AG04449 (cell line): ENCODE measurements around the gene REST.

Source experiments
- CTCF ChIA-PET: fragments of 350-600 bp; formaldehyde crosslinking; extraction: SDS; loops from one replicate; lab custom pipeline; 2021; ENCODE audit warnings: antibody characterized with exemption; lab: Yijun Ruan, JAX
- POLR2A ChIA-PET: fragments of 400-600, 350-600 bp; formaldehyde crosslinking; extraction: SDS; loops from one replicate; lab custom pipeline; 2020; ENCODE audit warnings: antibody characterized with exemption, inconsistent platforms; lab: Yijun Ruan, JAX
- DNase-seq: peaks from one replicate; pipeline ENCODE4 v3.0.0-alpha.2; 2010; ENCODE audit warnings: low read depth, low spot score
- H3K4me3 ChIP-seq: 2 replicates; pipeline ENCODE4 v1.5.1; 2011; ENCODE audit warnings: low read depth, mild to moderate bottlenecking, control low read depth, low read length
- TF ChIP-seq, protein P1 (sequence below): IDR thresholded peaks from one replicate; pipeline ENCODE4 v1.5.1; 2011; ENCODE audit warnings: mild to moderate bottlenecking, moderate library complexity, low read length, control low read depth, inconsistent platforms; ENCODE audit not compliant: insufficient read depth; ENCODE audit errors: missing control alignments

Gene REST, protein sequence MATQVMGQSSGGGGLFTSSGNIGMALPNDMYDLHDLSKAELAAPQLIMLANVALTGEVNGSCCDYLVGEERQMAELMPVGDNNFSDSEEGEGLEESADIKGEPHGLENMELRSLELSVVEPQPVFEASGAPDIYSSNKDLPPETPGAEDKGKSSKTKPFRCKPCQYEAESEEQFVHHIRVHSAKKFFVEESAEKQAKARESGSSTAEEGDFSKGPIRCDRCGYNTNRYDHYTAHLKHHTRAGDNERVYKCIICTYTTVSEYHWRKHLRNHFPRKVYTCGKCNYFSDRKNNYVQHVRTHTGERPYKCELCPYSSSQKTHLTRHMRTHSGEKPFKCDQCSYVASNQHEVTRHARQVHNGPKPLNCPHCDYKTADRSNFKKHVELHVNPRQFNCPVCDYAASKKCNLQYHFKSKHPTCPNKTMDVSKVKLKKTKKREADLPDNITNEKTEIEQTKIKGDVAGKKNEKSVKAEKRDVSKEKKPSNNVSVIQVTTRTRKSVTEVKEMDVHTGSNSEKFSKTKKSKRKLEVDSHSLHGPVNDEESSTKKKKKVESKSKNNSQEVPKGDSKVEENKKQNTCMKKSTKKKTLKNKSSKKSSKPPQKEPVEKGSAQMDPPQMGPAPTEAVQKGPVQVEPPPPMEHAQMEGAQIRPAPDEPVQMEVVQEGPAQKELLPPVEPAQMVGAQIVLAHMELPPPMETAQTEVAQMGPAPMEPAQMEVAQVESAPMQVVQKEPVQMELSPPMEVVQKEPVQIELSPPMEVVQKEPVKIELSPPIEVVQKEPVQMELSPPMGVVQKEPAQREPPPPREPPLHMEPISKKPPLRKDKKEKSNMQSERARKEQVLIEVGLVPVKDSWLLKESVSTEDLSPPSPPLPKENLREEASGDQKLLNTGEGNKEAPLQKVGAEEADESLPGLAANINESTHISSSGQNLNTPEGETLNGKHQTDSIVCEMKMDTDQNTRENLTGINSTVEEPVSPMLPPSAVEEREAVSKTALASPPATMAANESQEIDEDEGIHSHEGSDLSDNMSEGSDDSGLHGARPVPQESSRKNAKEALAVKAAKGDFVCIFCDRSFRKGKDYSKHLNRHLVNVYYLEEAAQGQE

DNA sequence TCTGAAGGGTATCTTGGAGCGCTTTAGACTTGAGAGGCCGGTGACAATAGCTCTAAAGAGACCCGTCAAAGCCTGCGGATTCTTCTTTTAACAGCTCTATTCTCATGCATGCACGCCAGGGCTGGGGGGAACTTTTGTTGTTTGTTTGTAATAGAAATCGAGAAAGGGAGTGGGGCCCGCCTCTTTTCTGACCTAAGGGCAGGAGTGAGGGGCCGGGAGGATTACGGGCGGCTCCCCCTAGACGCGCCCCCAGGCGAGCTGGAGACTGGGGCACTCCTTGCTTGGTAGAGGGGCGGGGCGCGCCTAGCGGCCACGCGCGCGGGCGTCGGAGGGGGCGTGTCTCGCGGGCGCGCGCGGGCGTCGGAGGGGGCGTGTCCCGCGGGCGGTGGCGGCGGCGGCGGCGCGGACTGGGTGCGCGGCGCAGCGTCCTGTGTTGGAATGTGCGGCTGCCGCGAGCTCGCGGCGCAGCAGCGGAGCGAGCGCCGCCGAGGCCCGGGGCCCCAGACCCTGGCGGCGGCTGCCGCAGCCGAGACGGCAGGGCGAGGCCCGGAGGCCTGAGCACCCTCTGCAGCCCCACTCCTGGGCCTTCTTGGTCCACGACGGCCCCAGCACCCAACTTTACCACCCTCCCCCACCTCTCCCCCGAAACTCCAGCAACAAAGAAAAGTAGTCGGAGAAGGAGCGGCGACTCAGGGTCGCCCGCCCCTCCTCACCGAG lies at the start of gene REST:
REST (plus strand) TSS at position 412 of the 717 bp plus-strand sequence. CDS start 2,739 bp downstream, outside the sequence.
- DNase-seq, result no peak
- TF ChIP-seq, protein P1, sequence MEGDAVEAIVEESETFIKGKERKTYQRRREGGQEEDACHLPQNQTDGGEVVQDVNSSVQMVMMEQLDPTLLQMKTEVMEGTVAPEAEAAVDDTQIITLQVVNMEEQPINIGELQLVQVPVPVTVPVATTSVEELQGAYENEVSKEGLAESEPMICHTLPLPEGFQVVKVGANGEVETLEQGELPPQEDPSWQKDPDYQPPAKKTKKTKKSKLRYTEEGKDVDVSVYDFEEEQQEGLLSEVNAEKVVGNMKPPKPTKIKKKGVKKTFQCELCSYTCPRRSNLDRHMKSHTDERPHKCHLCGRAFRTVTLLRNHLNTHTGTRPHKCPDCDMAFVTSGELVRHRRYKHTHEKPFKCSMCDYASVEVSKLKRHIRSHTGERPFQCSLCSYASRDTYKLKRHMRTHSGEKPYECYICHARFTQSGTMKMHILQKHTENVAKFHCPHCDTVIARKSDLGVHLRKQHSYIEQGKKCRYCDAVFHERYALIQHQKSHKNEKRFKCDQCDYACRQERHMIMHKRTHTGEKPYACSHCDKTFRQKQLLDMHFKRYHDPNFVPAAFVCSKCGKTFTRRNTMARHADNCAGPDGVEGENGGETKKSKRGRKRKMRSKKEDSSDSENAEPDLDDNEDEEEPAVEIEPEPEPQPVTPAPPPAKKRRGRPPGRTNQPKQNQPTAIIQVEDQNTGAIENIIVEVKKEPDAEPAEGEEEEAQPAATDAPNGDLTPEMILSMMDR, result no peak
- peak within 1 kb of the TSS; percentile 89 for H3K4me3 ChIP-seq
- POLR2A ChIA-PET, result interaction anchor here (2.9 kb wide), 1 partner anchor 69 kb away, joined by 20 read pairs; the partner anchor contains the start of gene NOA1
- CTCF ChIA-PET, result no interaction called here

- ChIA-PET CTCF (no interaction called here), POLR2A (no interaction called here)
- no peak for DNase-seq
- H3K4me3 ChIP-seq, result no peak overlapping the region
- TF ChIP-seq, protein P1, result no peak
These were observed 47.9 kb upstream of the REST start for GRCh38 chr4:56859841-56860240.

DNA sequence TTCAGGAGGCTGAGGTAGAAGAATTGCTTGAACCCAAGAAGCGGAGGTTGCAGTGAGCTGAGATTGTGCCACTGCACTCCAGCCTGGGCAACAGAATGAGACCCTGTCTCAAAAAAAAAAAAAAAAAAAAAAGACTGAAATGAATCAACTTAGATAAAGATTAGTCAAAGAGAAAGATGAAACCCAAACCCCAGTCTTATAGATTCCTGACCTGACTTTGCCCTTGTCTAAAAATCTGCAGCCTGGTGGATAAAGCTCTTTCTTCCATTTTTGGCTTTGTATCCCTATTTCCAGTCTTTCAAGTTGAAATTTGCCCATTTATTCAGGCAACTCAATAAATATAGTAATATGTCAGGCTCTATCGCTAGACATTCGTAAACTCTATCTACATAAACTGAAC lies 46.9 kb upstream of the REST start:
- TF ChIP-seq, protein P1, result no peak
- ChIA-PET CTCF (no interaction called here), POLR2A (no interaction called here)

DNA sequence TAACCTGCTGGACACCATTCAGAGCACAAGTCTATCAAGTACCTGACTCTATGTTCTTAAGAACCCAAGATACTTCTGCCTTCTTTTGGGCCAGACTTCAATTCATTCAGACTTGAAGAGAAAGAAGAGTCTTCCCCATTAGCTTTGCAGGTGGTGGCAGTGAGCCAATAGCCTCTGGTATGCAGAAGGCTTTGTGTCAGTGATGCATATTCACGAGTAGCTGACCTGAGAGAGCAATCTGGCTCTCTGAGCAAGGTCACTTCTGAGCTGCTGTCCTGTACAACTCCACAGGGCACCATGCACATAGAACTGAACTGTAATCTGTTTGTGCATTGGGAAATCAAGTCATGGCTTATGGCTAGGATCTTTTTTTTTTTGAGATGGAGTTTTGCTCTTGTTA lies 46.3 kb upstream of the REST start:
- DNase-seq, result no peak
- ChIA-PET CTCF (no interaction called here), POLR2A (no interaction called here)

More for the DNA sequence above, 46.9 kb upstream of the REST start:
- H3K4me3 ChIP-seq, result no peak overlapping the region
- DNase-seq, result no peak

DNA sequence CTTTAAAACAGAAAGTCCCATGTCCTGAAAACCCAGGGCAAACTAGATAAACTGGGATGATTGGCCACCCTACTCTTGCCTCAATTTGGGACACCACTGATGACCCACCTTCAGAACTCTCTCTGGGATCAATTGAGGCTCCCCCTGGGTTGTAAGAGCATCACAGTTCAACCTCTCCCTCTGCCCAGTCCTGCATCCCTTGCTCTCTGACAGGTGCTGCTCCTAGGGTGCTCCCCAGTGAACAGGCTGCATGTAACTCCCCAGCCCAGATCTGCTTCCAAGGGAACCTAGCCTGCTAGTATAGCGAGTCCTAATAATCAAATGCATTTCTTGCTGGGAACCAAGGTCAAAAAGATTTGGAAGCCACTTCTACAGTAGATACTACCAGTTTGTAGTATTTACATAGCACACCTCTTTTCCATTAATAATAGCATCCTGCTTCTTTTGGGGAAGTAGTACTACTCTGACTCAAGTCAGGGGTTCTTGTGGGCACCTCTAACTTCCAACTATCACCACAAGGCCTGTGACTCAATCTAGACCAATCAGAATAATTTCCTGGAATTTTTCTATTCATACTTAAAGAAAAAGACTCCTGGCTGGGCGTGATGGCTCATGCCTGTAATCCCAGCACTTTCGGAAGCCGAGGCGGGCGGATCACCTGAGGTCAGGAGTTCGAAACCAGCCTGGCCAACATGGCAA lies 44.1 kb upstream of the REST start:
- ChIA-PET CTCF (no interaction called here), POLR2A (no interaction called here)
- no peak for DNase-seq
- TF ChIP-seq, protein P1, result no peak
- no peak overlapping the region for H3K4me3 ChIP-seq

More for the DNA sequence above, 46.3 kb upstream of the REST start:
- H3K4me3 ChIP-seq, result no peak overlapping the region
- TF ChIP-seq, protein P1, result no peak
